Esophagus muscularis mucosa (tissue), 4 donors: Measurements from ENCODE around the gene ACAN. TPM values are rescaled to one million over a fixed set of nuclear protein-coding genes. Genes with fewer than 3 reads are reported as not detected.

Experiments used
- DNase-seq: peaks from one replicate; pipeline ENCODE4 v3.0.0-alpha.2; 2017; ENCODE audit errors: extremely low spot score
- H3K27ac ChIP-seq, 4 donors: fragments of 200-600 bp; sonication (generic); replicated peaks in 1 of 4; 1 replicate in 3 of 4; 2 replicates in 1 of 4; pipeline ENCODE4 v1.5.1; 2016 to 2019; ENCODE audit warnings: mild to moderate bottlenecking in 1 of 4
- H3K27me3 ChIP-seq, 4 donors: fragments of 200-600 bp; sonication (generic); one replicate each; pipeline versions ENCODE4 v1.5.1 to v1.6.0; 2016 to 2019
- H3K36me3 ChIP-seq, 4 donors: fragments of 200-600 bp; sonication (generic); one replicate each; pipeline ENCODE4 v1.5.1; 2016 to 2019
- H3K4me1 ChIP-seq, 4 donors: fragments of 200-600 bp; sonication (generic); one replicate each; pipeline ENCODE4 v1.5.1; 2016 to 2019
- H3K4me3 ChIP-seq, 4 donors: fragments of 200-600 bp; sonication (generic); 1 replicate in 2 of 4; 2 replicates in 2 of 4; pipeline ENCODE4 v1.5.1; 2016 to 2019; ENCODE audit warnings: mild to moderate bottlenecking in 4 of 4, moderate library complexity in 1 of 4
- H3K9me3 ChIP-seq, 4 donors: fragments of 200-600 bp; sonication (generic); 1 replicate in 3 of 4; 2 replicates in 1 of 4; pipeline ENCODE4 v1.5.1; 2016 to 2019
- EP300 ChIP-seq: sonication (generic); formaldehyde crosslinking; IDR thresholded peaks from one replicate; pipeline ENCODE4 v1.6.1; 2017; ENCODE audit warnings: antibody characterized with exemption
- POLR2A ChIP-seq: fragments of 450-650 bp; IDR thresholded peaks from one replicate; pipeline ENCODE4 v1.6.1; 2017; ENCODE audit warnings: antibody characterized with exemption, moderate library complexity, mild to moderate bottlenecking, low read depth
- POLR2AphosphoS5 ChIP-seq, 2 donors: sonication (generic); formaldehyde crosslinking; IDR thresholded peaks; one replicate each; pipeline ENCODE4 v1.6.1; 2017; ENCODE audit warnings: antibody characterized with exemption in 2 of 2
- WGBS: methylation state at CpG from one replicate; pipeline ENCODE4 v1.1.5; 2018; 5-methylcytosine and 5-hydroxymethylcytosine counted together
- intact Hi-C: fragments of 100-400 bp; cut with DNase I; formaldehyde crosslinking; loops from one replicate; pipeline ENCODE4 v1.15.1; 2023
- total RNA-seq, 4 donors: library from RNA; depleted of rRNA; stranded (reverse); fragments of >200 nt; gene quantifications; one replicate each; pipeline versions ENCODE4 v1.1.0 to v1.2.1, GENCODE V29; 2016
- TF ChIP-seq, protein P1 (sequence below), 3 experiments: fragments of 200-600 bp in 2 of 3; fragments of 450-650 bp in 1 of 3; sonication (generic) in 2 of 3; IDR thresholded peaks; one replicate each; pipeline ENCODE4 v1.5.1; 2017 to 2019; ENCODE audit warnings: antibody characterized with exemption in 3 of 3, mild to moderate bottlenecking in 2 of 3, moderate library complexity in 1 of 3

ACAN gene
- total RNA-seq, 4 donors from 2014 or later, result under 0.01 to 0.11 (median 0.06) TPM; not detected in 1

DNA sequence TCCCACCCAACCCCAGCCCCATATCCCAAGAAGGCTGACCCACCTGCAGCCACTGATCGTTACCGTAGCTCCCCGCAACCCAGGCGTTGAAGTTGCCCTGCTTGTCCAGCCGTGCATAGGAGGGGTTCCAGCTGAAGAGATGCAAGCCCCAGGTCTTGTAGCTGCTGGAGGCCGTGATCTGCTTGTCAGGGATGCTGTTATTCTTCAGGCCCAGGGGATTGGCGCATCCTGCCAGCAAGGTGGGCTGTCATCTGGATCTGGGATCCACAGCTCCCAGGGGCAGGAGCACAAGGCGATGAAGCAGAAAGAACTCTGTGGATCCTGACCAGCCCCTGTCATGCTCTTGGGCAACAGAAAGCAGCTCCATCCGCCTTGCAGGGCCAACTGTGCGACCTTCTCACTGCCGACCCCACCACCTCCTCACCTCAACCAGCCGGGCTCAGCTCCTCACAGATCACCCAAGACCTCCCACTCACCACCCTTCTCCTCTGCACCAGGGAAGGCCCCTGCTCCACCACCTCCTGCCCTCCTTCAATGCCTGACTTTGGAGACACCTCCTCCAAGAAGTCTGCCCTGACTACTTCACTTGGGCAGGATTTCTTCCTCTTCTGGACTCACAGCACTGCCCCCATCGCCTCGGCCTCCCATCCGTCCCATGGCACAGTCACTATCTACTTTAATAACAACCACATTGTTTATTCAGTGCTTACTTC is 98.4 kb downstream of the ACAN start:
- Histone ChIP-seq H3K27ac (no peak overlapping the region), H3K4me1 (peaks cover 36 to 59% (median 50%) of the 10 kb centered on the region in 4 donors), H3K36me3 (peaks cover 26 to 78% (median 68%) of the 10 kb centered on the region in 4 donors), H3K9me3 (no peaks in the 10 kb centered on the region), H3K27me3 (no peaks in the 10 kb centered on the region), H3K4me3 (no peak overlapping the region)
- intact Hi-C loops, result loop anchor here (5.0 kb wide), 1 partner anchor 276 kb away; no protein-coding TSS in a partner anchor
- TF ChIP-seq POLR2AphosphoS5 (IDR thresholded peaks at IDR 0.05) (no peak), EP300 (no peak), POLR2A (no peak)
- TF ChIP-seq, protein P1, sequence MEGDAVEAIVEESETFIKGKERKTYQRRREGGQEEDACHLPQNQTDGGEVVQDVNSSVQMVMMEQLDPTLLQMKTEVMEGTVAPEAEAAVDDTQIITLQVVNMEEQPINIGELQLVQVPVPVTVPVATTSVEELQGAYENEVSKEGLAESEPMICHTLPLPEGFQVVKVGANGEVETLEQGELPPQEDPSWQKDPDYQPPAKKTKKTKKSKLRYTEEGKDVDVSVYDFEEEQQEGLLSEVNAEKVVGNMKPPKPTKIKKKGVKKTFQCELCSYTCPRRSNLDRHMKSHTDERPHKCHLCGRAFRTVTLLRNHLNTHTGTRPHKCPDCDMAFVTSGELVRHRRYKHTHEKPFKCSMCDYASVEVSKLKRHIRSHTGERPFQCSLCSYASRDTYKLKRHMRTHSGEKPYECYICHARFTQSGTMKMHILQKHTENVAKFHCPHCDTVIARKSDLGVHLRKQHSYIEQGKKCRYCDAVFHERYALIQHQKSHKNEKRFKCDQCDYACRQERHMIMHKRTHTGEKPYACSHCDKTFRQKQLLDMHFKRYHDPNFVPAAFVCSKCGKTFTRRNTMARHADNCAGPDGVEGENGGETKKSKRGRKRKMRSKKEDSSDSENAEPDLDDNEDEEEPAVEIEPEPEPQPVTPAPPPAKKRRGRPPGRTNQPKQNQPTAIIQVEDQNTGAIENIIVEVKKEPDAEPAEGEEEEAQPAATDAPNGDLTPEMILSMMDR (IDR thresholded peaks at IDR 0.05), result no peak
- no peak for DNase-seq
- 93% methylated on average over 15 of the region's 15 CpGs for WGBS

DNA sequence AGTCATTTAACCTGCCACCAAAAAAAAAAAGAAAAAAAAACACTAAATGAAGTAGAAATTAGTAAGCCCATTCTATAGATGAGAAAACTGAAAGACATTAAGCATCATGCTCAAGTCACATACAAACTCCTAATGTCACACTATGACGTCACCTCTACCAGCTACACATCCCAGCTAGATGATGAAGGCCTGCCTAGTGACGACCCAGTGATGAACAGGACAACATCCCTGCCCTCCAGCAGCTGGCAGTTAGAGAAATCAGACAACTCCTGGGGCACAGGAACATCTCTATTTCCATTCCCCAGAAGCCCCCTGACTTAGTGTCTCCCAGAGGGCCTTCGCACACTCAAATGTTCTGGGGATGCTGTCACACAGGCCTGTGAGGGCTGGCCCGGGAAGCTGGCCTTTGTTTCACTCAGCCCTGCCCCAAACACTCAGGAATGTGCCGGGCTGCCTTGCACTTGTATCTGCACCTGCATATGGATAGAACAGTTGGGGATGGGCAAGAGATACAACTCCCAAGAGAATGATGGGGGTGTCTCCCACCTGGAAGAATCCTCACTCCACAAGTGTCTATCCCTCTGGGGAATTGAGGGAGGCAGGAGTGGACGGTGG is 99.1 kb downstream of the ACAN start:
- Histone ChIP-seq H3K9me3 (no peaks in the 10 kb centered on the region), H3K36me3 (peaks cover 26 to 85% (median 74%) of the 10 kb centered on the region in 4 donors), H3K27ac (no peak overlapping the region), H3K4me1 (peaks cover 29 to 56% (median 48%) of the 10 kb centered on the region in 4 donors), H3K27me3 (no peaks in the 10 kb centered on the region), H3K4me3 (no peak overlapping the region)
- 83% methylated on average over 5 of the region's 6 CpGs for WGBS
- intact Hi-C loops, result loop anchor here (5.0 kb wide), 1 partner anchor 275 kb away; no protein-coding TSS in a partner anchor
- TF ChIP-seq EP300, result no peak
- TF ChIP-seq, protein P1 (IDR thresholded peaks at IDR 0.05), result no peak
- no peak for TF ChIP-seq POLR2AphosphoS5 (IDR thresholded peaks at IDR 0.05)
- no peak for TF ChIP-seq POLR2A
- no peak for DNase-seq

DNA sequence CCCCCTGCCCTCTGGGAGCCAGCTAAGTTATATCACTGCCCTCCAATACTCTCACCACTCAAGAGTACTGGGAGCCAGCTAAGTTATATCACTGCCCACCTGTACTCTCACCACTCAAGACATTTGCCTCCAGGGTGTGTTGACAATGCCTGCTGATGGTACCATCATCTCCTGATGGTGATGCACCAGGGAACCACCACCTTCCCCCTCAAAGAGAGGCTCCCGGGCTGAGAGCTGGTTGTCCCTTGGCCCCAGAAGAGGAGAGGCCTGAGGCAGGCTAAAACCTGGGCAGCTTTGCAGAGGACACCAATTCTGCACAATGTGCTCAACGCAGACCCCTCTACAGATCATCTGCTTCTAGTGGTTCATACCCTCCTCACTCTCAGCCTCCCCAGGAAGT is 99.6 kb downstream of the ACAN start:
- intact Hi-C loops, result loop anchor here (5.0 kb wide), 1 partner anchor 274 kb away; no protein-coding TSS in a partner anchor

DNA sequence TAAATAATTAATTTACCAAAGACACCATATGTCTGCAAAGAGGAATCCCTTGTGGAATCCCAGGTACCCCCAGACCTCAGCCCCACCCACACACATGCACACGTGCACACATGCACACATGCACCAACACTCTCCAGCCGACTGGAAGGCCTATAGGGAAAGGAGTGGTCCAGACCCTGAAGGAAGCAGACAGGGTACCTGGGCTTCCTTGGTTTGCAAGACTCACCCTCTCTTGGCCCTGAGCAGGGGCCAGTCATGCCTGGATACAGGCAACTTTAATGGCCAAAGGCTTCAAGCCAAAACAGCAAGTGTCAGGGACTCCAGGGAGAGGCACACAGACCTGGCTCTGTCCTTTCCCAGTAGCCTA is 101.0 kb downstream of the ACAN start:
- DNase-seq, result no peak
- 74% methylated on average over 2 of the region's 2 CpGs for WGBS
- H3K4me1 ChIP-seq, result peaks cover 34 to 58% (median 51%) of the 10 kb centered on the region in 4 donors
- peak overlapping the region in 2 of 4 donors; percentile 5 to 55 for H3K27ac ChIP-seq
- TF ChIP-seq, protein P1 (IDR thresholded peaks at IDR 0.05), result no peak
- TF ChIP-seq POLR2AphosphoS5 (IDR thresholded peaks at IDR 0.05) (no peak), POLR2A (no peak), EP300 (no peak)
- no peaks in the 10 kb centered on the region for H3K9me3 ChIP-seq
- peaks cover 26 to 93% (median 87%) of the 10 kb centered on the region in 4 donors for H3K36me3 ChIP-seq
- H3K27me3 ChIP-seq, result no peaks in the 10 kb centered on the region
- intact Hi-C loops, result loop anchor here (2.0 to 5.0 kb wide), 2 partner anchors 113 to 273 kb away; no protein-coding TSS in a partner anchor
- no peak overlapping the region for H3K4me3 ChIP-seq

More for the DNA sequence above, 99.6 kb downstream of the ACAN start:
- peaks cover 28 to 88% (median 79%) of the 10 kb centered on the region in 4 donors for H3K36me3 ChIP-seq
- no peaks in the 10 kb centered on the region for H3K9me3 ChIP-seq
- peaks cover 26 to 55% (median 48%) of the 10 kb centered on the region in 4 donors for H3K4me1 ChIP-seq
- H3K4me3 ChIP-seq, result no peak overlapping the region
- TF ChIP-seq POLR2A (no peak), POLR2AphosphoS5 (IDR thresholded peaks at IDR 0.05) (no peak), EP300 (no peak)
- TF ChIP-seq, protein P1 (IDR thresholded peaks at IDR 0.05), result no peak
- 100% methylated on average over 1 of the region's 2 CpGs for WGBS
- DNase-seq, result no peak
- H3K27me3 ChIP-seq, result no peaks in the 10 kb centered on the region
- no peak overlapping the region for H3K27ac ChIP-seq
